Measurements from ENCODE around the gene VASH1. TPM values are rescaled to one million over a fixed set of nuclear protein-coding genes. Genes with fewer than 3 reads are reported as not detected.

VASH1 gene
- total and polyA plus RNA-seq, 2 of the 13 experiments (the other 11 are each of a cell fraction or from before 2014, with no cell fraction given), result 0.11 to 0.24 TPM

DNA sequence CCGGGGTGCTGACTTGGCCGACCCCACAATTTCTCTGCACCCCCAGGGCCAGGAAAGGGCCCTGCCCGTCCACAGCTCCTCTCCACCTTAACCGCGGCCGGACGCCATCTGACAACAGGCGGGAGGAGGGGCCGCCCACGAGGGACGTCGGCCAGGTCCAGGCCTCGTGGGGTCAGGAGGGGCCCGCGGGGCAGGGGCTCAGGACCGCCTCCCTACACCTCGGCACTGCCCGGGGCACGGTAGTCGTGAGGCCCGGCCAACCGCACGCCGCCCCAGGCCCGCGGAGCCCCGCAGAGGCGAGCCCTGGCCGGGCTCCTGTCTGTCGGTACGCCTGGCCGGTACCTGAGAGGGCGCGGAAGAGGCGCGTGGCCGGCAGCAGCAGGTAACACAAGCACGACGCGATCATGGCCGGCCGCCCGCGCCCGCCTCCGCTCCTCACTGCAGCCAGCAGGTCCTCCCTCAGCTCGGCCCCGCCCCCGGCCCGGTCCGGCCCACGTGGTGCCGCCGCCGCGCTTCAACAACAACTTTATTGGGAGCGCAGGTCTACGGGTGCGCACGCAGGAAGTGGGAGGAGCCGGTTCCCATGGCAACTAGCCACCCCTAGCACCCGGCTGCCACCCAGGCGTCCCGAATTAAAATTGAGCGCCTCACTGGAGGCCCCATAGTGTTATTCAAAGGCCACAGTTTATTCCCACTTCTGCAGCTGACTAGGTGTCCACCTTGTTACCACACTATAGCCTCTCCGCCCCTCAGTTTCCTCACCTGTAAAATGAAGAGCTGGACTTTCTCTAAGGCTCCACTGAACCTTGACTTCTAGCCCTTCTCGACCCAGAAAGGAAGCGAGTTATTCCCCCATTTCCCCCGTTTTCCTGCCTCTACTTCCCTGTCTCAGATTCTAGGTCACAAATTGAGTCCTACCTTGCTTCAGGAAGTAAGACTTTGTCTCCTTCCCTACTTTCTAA is 51.4 kb downstream of the VASH1 start, which contains the start of gene ANGEL1 (continued):
- TF ChIP-seq BHLHE40 (IDR thresholded peaks at IDR 0.05; ENCODE audit: low read length) (no peak), PHF8 (CRISPR knock-in tag; IDR thresholded peaks at IDR 0.05) (peak; percentile 85), ZNF335 (CRISPR knock-in tag; IDR thresholded peaks at IDR 0.05) (no peak), ZNF639 (CRISPR knock-in tag; conservative IDR thresholded peaks at IDR 0.05) (peak; percentile 73), KDM6A (CRISPR knock-in tag; IDR thresholded peaks at IDR 0.05; ENCODE audit: low read depth) (no peak), ZNF761 (CRISPR knock-in tag; conservative IDR thresholded peaks at IDR 0.05) (peak; percentile 87; the same call in 1 of the 2 replicates), FIP1L1 (IDR thresholded peaks at IDR 0.05; ENCODE audit: borderline replicate concordance, insufficient read depth, low read depth, low read length) (no peak; the same call in 1 of the 2 replicates), ZNF790 (CRISPR knock-in tag; IDR thresholded peaks at IDR 0.05; ENCODE audit: borderline replicate concordance) (no peak), ASH2L (IDR thresholded peaks at IDR 0.05; ENCODE audit: insufficient read length, low read depth, low read length) (peak; percentile 44), GABPB1 (CRISPR knock-in tag; IDR thresholded peaks at IDR 0.05) (peak; percentile 91), EED (CRISPR knock-in tag; IDR thresholded peaks at IDR 0.05) (no peak), ZNF12 (CRISPR knock-in tag; IDR thresholded peaks at IDR 0.05) (peak; percentile 49), NAIF1 (CRISPR knock-in tag; IDR thresholded peaks at IDR 0.05; ENCODE audit: borderline replicate concordance) (no peak), ZNF674 (CRISPR knock-in tag; IDR thresholded peaks at IDR 0.05; ENCODE audit: low read depth) (no peak; the same call in 1 of the 2 replicates), ZNF432 (CRISPR knock-in tag; IDR thresholded peaks at IDR 0.05; ENCODE audit: borderline replicate concordance) (no peak), ISL2 (CRISPR knock-in tag; IDR thresholded peaks at IDR 0.05) (no peak)
- TF ChIP-seq, protein P1, sequence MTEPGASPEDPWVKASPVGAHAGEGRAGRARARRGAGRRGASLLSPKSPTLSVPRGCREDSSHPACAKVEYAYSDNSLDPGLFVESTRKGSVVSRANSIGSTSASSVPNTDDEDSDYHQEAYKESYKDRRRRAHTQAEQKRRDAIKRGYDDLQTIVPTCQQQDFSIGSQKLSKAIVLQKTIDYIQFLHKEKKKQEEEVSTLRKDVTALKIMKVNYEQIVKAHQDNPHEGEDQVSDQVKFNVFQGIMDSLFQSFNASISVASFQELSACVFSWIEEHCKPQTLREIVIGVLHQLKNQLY (CRISPR knock-in tag; IDR thresholded peaks at IDR 0.05), result peak; percentile 50; the same call in 1 of the 2 replicates
- TF ChIP-seq, protein P2, sequence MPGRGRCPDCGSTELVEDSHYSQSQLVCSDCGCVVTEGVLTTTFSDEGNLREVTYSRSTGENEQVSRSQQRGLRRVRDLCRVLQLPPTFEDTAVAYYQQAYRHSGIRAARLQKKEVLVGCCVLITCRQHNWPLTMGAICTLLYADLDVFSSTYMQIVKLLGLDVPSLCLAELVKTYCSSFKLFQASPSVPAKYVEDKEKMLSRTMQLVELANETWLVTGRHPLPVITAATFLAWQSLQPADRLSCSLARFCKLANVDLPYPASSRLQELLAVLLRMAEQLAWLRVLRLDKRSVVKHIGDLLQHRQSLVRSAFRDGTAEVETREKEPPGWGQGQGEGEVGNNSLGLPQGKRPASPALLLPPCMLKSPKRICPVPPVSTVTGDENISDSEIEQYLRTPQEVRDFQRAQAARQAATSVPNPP (CRISPR knock-in tag; IDR thresholded peaks at IDR 0.05), result no peak; the same call in 1 of the 2 replicates
- TF ChIP-seq, protein P3, sequence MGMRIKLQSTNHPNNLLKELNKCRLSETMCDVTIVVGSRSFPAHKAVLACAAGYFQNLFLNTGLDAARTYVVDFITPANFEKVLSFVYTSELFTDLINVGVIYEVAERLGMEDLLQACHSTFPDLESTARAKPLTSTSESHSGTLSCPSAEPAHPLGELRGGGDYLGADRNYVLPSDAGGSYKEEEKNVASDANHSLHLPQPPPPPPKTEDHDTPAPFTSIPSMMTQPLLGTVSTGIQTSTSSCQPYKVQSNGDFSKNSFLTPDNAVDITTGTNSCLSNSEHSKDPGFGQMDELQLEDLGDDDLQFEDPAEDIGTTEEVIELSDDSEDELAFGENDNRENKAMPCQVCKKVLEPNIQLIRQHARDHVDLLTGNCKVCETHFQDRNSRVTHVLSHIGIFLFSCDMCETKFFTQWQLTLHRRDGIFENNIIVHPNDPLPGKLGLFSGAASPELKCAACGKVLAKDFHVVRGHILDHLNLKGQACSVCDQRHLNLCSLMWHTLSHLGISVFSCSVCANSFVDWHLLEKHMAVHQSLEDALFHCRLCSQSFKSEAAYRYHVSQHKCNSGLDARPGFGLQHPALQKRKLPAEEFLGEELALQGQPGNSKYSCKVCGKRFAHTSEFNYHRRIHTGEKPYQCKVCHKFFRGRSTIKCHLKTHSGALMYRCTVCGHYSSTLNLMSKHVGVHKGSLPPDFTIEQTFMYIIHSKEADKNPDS (CRISPR knock-in tag; IDR thresholded peaks at IDR 0.05), result no peak
- TF ChIP-seq, protein P4, sequence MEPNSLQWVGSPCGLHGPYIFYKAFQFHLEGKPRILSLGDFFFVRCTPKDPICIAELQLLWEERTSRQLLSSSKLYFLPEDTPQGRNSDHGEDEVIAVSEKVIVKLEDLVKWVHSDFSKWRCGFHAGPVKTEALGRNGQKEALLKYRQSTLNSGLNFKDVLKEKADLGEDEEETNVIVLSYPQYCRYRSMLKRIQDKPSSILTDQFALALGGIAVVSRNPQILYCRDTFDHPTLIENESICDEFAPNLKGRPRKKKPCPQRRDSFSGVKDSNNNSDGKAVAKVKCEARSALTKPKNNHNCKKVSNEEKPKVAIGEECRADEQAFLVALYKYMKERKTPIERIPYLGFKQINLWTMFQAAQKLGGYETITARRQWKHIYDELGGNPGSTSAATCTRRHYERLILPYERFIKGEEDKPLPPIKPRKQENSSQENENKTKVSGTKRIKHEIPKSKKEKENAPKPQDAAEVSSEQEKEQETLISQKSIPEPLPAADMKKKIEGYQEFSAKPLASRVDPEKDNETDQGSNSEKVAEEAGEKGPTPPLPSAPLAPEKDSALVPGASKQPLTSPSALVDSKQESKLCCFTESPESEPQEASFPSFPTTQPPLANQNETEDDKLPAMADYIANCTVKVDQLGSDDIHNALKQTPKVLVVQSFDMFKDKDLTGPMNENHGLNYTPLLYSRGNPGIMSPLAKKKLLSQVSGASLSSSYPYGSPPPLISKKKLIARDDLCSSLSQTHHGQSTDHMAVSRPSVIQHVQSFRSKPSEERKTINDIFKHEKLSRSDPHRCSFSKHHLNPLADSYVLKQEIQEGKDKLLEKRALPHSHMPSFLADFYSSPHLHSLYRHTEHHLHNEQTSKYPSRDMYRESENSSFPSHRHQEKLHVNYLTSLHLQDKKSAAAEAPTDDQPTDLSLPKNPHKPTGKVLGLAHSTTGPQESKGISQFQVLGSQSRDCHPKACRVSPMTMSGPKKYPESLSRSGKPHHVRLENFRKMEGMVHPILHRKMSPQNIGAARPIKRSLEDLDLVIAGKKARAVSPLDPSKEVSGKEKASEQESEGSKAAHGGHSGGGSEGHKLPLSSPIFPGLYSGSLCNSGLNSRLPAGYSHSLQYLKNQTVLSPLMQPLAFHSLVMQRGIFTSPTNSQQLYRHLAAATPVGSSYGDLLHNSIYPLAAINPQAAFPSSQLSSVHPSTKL (CRISPR knock-in tag; IDR thresholded peaks at IDR 0.05), result peak; percentile 59
